GM18520 (cell line): ENCODE results near the gene TAMALIN.
A peak's percentile ranks its signal among the peaks of the same experiment; 100 is the strongest.

ENCODE experiments used
- ATAC-seq: cut with Tn5 transposase; IDR thresholded peaks from one replicate; pipeline ENCODE4 v1.9.1; 2021; ENCODE audit not compliant: unreplicated experiment

The TAMALIN gene

GRCh38 chr12:51980809-51981127 lies 26.0 kb upstream of the TAMALIN start:
- ATAC-seq: no peak

DNA sequence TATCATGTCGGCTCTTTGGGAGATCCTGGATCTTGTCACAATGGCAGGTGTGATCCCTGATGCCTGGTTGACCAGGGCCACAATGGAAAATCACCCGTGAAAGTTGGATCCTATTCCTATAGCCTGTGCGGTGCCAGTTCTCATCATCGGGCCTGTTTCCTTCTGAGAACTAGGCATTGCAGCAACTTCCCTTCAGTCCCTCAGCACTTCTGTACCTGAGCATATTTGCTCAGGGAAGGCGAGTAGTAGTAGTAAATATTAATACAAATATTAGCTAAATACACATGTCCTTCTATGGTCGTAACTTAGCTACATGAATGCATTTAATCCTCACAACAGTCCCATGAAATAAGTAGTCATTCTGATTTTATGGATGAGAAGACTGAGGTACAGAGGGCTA lies 22.1 kb upstream of the TAMALIN start:
- ATAC-seq: no peak

GRCh38 chr12:51985154-51985835 lies 21.5 kb upstream of the TAMALIN start:
- ATAC-seq: no peak

DNA sequence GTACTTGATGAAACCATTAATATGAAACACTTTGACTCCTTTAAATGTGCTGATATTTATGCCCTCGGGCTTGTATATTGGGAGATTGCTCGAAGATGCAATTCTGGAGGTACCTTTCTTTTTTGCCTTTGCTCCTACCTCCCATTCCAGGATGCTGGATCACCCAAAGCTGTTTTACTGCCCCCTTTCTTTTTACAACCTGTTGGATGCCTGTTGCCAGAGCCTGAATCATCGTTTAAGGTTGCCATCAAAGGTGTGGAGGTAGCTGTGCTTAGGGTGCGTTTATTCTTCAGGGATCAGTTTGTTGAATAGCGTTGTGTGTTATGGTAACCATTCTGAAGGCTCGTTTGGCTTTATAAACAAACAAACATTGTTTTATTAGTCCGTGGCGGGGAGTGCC lies 19.9 kb upstream of the TAMALIN start:
- ATAC-seq: no peak

GRCh38 chr12:51992246-51992645 lies 14.5 kb upstream of the TAMALIN start:
- no peak for ATAC-seq

GRCh38 chr12:51994539-51994820 lies 12.3 kb upstream of the TAMALIN start:
- no peak for ATAC-seq

GRCh38 chr12:51994959-51995358 lies 11.8 kb upstream of the TAMALIN start:
- no peak for ATAC-seq

DNA sequence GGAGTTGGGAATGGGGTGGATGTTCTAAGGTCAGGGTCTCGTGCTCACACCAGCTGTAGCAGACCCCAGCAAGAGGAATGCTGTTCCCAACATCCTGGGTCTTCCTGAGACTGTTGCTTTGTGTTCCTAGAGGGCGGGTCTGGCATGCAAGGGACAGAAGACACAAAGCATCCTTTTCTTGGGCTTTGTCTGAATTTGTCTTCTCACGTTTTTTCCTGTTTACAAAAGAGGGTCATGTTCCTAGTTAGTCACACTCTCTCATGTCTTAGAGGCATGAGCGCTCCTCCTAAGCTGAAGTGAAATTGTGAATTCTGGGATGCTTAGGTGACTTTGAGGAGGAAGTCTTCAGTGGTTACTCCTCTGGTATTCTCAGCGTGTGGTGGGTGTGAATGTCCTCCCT lies 9.6 kb upstream of the TAMALIN start:
- no peak for ATAC-seq

- no peak for ATAC-seq
Measured at GRCh38 chr12:52003016-52003550, 3.7 kb upstream of the TAMALIN start.

DNA sequence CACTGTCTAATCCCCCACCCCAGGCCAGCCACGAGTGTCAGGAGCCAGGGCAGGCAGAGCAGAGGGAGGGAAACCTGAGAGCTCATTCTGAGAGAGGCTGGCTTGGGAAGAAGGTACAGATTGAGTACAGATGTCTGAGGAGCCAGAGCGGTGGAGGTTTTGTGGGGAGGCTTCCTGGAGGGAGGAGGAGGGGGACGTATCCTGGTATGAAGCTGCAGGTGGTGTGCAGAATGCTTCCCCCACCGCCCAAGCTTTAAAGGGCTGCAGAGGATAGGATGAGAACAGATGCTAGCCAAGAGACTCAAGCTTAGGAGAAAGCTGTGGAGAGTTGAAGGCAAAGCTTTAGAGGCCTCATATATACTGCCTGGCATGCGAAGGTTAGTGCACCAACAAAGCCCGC lies 3.2 kb upstream of the TAMALIN start:
- no peak for ATAC-seq

- no peak for ATAC-seq
Measured at GRCh38 chr12:52004042-52004648, 2.6 kb upstream of the TAMALIN start.

- no peak for ATAC-seq
Measured at GRCh38 chr12:52005218-52005902, 1.4 kb upstream of the TAMALIN start.

DNA sequence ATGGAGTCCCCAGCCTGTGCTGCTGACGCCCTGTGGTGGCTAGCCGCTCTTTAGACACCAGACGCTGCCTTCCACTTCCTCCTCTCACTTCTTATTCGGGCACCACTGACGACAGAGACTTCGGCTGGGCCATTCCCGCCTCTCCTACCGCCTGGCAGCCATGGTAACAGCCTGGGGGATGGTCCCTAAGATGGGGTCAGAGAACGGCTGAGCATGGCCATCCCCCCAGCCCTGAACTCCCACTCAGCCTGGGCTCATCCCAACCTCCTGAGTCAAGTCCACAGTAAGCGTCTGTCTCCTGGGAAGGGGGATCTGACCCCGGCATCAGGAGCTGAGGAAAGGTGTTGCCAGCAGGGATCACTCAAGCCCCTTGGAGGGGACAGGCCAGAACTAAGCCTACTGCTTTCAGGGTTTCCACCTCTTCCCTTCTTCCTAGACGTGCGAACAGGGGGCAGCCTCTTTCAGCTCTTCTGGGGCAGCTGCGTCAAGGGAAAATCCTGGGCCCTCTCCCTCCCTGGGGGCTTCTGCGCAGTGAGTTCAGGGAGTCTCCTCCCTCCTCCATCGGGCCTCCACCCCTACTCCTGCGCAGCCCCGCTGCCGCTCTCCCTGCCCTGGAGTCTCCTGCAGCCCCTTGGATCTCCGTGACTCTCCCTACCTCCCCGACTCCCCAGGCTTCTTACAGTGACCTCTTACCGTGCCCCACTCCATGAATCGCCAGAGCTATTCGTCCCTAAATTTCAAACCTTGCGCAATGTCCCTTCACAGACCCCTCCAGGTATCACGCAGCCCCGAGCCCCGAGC lies 643 bp upstream of the TAMALIN start:
- peak; percentile 62 for ATAC-seq

DNA sequence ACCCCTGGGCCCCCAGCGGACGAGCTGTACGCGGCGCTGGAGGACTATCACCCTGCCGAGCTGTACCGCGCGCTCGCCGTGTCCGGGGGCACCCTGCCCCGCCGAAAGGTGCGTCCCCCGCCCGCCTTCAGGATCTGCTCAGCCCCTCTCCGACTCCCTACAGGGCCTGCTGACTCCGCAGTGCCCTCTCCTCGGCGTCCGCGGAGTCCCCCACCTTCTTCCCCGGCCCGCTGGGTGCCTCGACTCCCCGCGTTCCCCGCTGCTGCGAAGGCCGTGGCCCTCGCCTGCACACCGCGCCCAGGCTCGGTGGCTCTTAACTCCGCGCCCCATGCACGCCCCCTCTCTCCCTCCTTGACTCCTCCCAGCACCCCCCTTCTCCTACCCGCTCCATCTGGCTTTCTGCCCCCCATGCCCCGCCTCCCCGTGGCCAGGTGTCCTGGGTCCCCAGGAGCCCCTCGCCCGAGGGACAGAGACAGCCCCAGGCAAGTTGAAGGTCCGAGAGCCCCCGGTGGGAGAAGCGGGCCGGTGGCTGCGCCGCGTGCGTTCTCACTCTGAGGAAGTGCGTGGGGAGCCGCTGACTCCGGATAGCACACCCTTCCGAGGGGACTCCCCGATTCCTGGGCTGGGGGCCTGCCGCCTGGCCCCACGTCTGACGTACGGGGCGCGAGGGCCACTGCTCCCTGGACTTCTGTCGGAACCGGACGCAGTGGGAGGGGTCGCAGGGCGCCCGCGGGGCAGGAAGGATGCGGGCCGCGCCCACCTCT lies 594 bp downstream of the TAMALIN start:
- ATAC-seq: no peak

GRCh38 chr12:52007982-52008510 lies 1.3 kb downstream of the TAMALIN start:
- ATAC-seq: no peak

- no peak for ATAC-seq
Measured at GRCh38 chr12:52009081-52009751, 2.5 kb downstream of the TAMALIN start.

GRCh38 chr12:52010152-52010622 lies 3.4 kb downstream of the TAMALIN start:
- no peak for ATAC-seq

GRCh38 chr12:52010692-52011601 lies 4.2 kb downstream of the TAMALIN start:
- no peak for ATAC-seq

DNA sequence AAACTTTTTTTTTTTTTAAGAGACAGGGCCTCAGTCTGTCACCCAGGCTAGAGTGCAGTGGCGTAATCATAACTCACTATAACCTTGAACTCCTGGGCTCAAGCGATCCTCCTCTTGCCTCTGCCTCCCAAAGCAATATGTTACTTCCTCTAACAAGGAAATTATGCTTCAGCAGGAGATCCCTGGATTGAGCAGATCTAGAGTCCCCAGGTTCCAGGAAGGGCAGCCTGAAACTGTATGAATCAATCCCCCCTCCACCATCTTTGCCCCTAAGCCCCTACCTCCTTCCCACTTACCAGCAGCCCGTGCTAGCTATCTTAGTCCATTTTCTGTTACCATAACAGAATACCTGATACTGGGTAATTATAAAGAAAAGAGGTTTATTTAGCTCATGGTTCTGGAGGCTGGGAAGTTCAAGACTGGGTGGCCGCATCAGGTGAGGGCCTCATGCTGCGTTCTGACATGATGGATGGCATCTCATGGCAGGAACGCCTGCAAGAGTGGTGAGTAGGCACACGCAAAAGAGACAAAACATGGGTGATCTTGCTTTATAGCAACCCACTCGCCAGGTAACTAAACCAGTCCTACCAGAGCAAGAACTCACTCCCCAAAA lies 5.0 kb downstream of the TAMALIN start:
- no peak for ATAC-seq
